SK-N-SH treated with all-trans-retinoic acid at 6 μM for 48 hours (cell line): ENCODE measurements around the gene GPR137.

Source experiments
- ATAC-seq: fragments of 200-7000 bp; cut with Tn5 transposase; 3 replicates; pipeline ENCODE4 v1.9.1; 2020; ENCODE audit warnings: mild to moderate bottlenecking, moderate library complexity
- ARNTL ChIP-seq: fragments of 450-650 bp; formaldehyde crosslinking; IDR thresholded peaks from 2 replicates; pipeline ENCODE4 v1.5.0; 2020; ENCODE audit warnings: low read depth, mild to moderate bottlenecking, moderate library complexity, borderline replicate concordance
- BACH2 ChIP-seq: fragments of 250-450 bp; sonication (Bioruptor Pico); IDR thresholded peaks from 2 replicates; pipeline ENCODE4 v1.9.0; 2021; ENCODE audit warnings: mild to moderate bottlenecking, borderline replicate concordance
- CREB5 ChIP-seq: fragments of 250-450 bp; sonication (Bioruptor Pico); IDR thresholded peaks from 2 replicates; pipeline ENCODE4 v1.5.1; 2020; ENCODE audit warnings: low read depth, mild to moderate bottlenecking, moderate library complexity
- CSDC2 ChIP-seq: fragments of 250-450 bp; sonication (Bioruptor Pico); IDR thresholded peaks from 2 replicates; pipeline ENCODE4 v1.5.0; 2020; ENCODE audit warnings: mild to moderate bottlenecking, moderate library complexity
- ESRRG ChIP-seq: fragments of 250-450 bp; sonication (Bioruptor Pico); IDR thresholded peaks from 2 replicates; pipeline ENCODE4 v1.6.1; 2021; ENCODE audit warnings: mild to moderate bottlenecking
- GLIS3 ChIP-seq: fragments of 250-450 bp; sonication (Bioruptor Pico); IDR thresholded peaks from 2 replicates; pipeline ENCODE4 v1.5.0; 2020; ENCODE audit warnings: mild to moderate bottlenecking, moderate library complexity
- ISL1 ChIP-seq: fragments of 250-450 bp; sonication (Bioruptor Pico); IDR thresholded peaks from 2 replicates; pipeline ENCODE4 v2.1.2; 2022; ENCODE audit warnings: mild to moderate bottlenecking, moderate library complexity
- OSR1 ChIP-seq: fragments of 250-450 bp; sonication (Bioruptor Pico); IDR thresholded peaks from 2 replicates; pipeline ENCODE4 v1.8.0; 2022; ENCODE audit warnings: moderate library complexity, mild to moderate bottlenecking, inconsistent platforms
- PATZ1 ChIP-seq: fragments of 250-450 bp; sonication (Bioruptor Pico); IDR thresholded peaks from 2 replicates; pipeline ENCODE4 v1.8.0; 2020; ENCODE audit warnings: mild to moderate bottlenecking, moderate library complexity, borderline replicate concordance
- POU6F1 ChIP-seq: fragments of 250-450 bp; sonication (Bioruptor Pico); IDR thresholded peaks from 2 replicates; pipeline ENCODE4 v1.8.0; 2021; ENCODE audit warnings: low read depth, mild to moderate bottlenecking, moderate library complexity, borderline replicate concordance
- PPARA ChIP-seq: fragments of 250-450 bp; sonication (Bioruptor Pico); IDR thresholded peaks from 2 replicates; pipeline ENCODE4 v1.5.0; 2020; ENCODE audit warnings: mild to moderate bottlenecking, borderline replicate concordance
- RARB ChIP-seq: fragments of 250-450 bp; sonication (Bioruptor Pico); IDR thresholded peaks from 2 replicates; pipeline ENCODE4 v1.8.0; 2021; ENCODE audit warnings: mild to moderate bottlenecking, moderate library complexity
- SNAI2 ChIP-seq: fragments of 250-450 bp; sonication (Bioruptor Pico); IDR thresholded peaks from 2 replicates; pipeline ENCODE4 v1.5.0; 2020; ENCODE audit warnings: mild to moderate bottlenecking, moderate library complexity
- TCF4 ChIP-seq: fragments of 250-450 bp; sonication (Bioruptor Pico); IDR thresholded peaks from 2 replicates; pipeline ENCODE4 v1.8.0; 2021; ENCODE audit warnings: mild to moderate bottlenecking, moderate library complexity, borderline replicate concordance
- TSHZ2 ChIP-seq: fragments of 250-450 bp; sonication (Bioruptor Pico); IDR thresholded peaks from 2 replicates; pipeline ENCODE4 v1.5.0; 2020; ENCODE audit warnings: mild to moderate bottlenecking, moderate library complexity
- ZC3H10 ChIP-seq: fragments of 250-450 bp; sonication (Bioruptor Pico); IDR thresholded peaks from 2 replicates; pipeline ENCODE4 v1.5.1; 2021; ENCODE audit warnings: mild to moderate bottlenecking, moderate library complexity
- ZFP3 ChIP-seq: fragments of 250-450 bp; sonication (Bioruptor Pico); IDR thresholded peaks from 2 replicates; pipeline ENCODE4 v1.5.0; 2020; ENCODE audit warnings: mild to moderate bottlenecking, moderate library complexity
- ZFP30 ChIP-seq: fragments of 450-650 bp; formaldehyde crosslinking; IDR thresholded peaks from 2 replicates; pipeline ENCODE4 v1.5.0; 2022; ENCODE audit warnings: mild to moderate bottlenecking, moderate library complexity
- ZNF565 ChIP-seq: fragments of 450-650 bp; formaldehyde crosslinking; conservative IDR thresholded peaks from 2 replicates; pipeline ENCODE4 v1.5.0; 2020; ENCODE audit warnings: low read depth, mild to moderate bottlenecking, moderate library complexity
- ZNF70 ChIP-seq: fragments of 450-650 bp; formaldehyde crosslinking; IDR thresholded peaks from 2 replicates; pipeline ENCODE4 v1.5.0; 2020; ENCODE audit warnings: mild to moderate bottlenecking, moderate library complexity
- ZNF8 ChIP-seq: fragments of 450-650 bp; formaldehyde crosslinking; IDR thresholded peaks from 2 replicates; pipeline ENCODE4 v1.5.0; 2020; ENCODE audit warnings: mild to moderate bottlenecking, moderate library complexity
- TF ChIP-seq, protein P1 (sequence below): fragments of 250-450 bp; sonication (Bioruptor Pico); IDR thresholded peaks from 2 replicates; pipeline ENCODE4 v1.5.1; 2021; ENCODE audit warnings: mild to moderate bottlenecking, moderate library complexity

Gene GPR137

GRCh38 chr11:64318766-64319761 lies 33.4 kb downstream of the GPR137 start:
- no peak for ATAC-seq
- TF ChIP-seq ZFP3 (CRISPR knock-in tag) (no peak), POU6F1 (CRISPR knock-in tag) (no peak), ESRRG (CRISPR knock-in tag) (no peak), RARB (CRISPR knock-in tag) (no peak)

- TF ChIP-seq ZC3H10 (CRISPR knock-in tag) (no peak), ZNF70 (CRISPR knock-in tag) (no peak), BACH2 (CRISPR knock-in tag) (no peak), TCF4 (no peak), TSHZ2 (no peak), ZFP30 (no peak), RARB (CRISPR knock-in tag) (no peak), POU6F1 (CRISPR knock-in tag) (no peak), SNAI2 (CRISPR knock-in tag) (no peak), PPARA (CRISPR knock-in tag) (no peak)
- TF ChIP-seq, protein P1, sequence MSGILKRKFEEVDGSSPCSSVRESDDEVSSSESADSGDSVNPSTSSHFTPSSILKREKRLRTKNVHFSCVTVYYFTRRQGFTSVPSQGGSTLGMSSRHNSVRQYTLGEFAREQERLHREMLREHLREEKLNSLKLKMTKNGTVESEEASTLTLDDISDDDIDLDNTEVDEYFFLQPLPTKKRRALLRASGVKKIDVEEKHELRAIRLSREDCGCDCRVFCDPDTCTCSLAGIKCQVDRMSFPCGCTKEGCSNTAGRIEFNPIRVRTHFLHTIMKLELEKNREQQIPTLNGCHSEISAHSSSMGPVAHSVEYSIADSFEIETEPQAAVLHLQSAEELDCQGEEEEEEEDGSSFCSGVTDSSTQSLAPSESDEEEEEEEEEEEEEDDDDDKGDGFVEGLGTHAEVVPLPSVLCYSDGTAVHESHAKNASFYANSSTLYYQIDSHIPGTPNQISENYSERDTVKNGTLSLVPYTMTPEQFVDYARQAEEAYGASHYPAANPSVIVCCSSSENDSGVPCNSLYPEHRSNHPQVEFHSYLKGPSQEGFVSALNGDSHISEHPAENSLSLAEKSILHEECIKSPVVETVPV (CRISPR knock-in tag): no peak
- no peak for ATAC-seq
These were observed 34.9 kb downstream of the GPR137 start for GRCh38 chr11:64320556-64320955.

DNA sequence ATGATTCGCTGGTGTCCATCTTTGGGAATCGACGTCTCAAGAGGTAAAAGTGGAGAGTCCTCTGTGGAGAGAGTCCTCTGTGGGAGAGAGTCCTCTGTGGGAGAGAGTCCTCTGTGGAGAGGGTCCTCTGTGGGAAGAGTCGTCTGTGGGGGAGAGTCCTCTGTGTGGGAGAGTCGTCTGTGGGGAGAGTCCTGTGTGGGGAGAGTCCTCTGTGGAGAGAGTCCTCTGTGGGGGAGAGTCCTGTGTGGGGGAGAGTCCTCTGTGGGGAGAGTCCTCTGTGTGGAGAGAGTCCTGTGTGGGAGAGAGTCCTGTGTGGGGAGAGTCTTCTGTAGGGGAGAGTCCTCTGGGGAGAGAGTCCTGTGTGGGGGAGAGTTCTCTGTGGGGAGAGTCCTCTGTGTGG lies 35.4 kb downstream of the GPR137 start:
- ATAC-seq: no peak
- TF ChIP-seq CSDC2 (no peak), SNAI2 (CRISPR knock-in tag) (no peak), GLIS3 (CRISPR knock-in tag) (no peak), ISL1 (no peak), TCF4 (no peak), ZNF70 (CRISPR knock-in tag) (no peak), ZNF565 (CRISPR knock-in tag) (no peak), ZC3H10 (CRISPR knock-in tag) (no peak), POU6F1 (CRISPR knock-in tag) (no peak), ZNF8 (CRISPR knock-in tag) (no peak), CREB5 (CRISPR knock-in tag) (no peak), ESRRG (CRISPR knock-in tag) (no peak), ARNTL (CRISPR knock-in tag) (no peak), OSR1 (no peak), ZFP30 (no peak), RARB (CRISPR knock-in tag) (no peak), PATZ1 (CRISPR knock-in tag) (no peak), PPARA (CRISPR knock-in tag) (no peak), ZFP3 (CRISPR knock-in tag) (no peak)
- TF ChIP-seq, protein P1 (CRISPR knock-in tag): no peak
